ENCODE results near the gene CKAP5. TPM values are rescaled to one million over a fixed set of nuclear protein-coding genes. Genes with fewer than 3 reads are reported as not detected.

CKAP5 gene
- total RNA-seq, 4 donors from 2014 or later: 27.2 to 37.0 (median 31.6) TPM

DNA sequence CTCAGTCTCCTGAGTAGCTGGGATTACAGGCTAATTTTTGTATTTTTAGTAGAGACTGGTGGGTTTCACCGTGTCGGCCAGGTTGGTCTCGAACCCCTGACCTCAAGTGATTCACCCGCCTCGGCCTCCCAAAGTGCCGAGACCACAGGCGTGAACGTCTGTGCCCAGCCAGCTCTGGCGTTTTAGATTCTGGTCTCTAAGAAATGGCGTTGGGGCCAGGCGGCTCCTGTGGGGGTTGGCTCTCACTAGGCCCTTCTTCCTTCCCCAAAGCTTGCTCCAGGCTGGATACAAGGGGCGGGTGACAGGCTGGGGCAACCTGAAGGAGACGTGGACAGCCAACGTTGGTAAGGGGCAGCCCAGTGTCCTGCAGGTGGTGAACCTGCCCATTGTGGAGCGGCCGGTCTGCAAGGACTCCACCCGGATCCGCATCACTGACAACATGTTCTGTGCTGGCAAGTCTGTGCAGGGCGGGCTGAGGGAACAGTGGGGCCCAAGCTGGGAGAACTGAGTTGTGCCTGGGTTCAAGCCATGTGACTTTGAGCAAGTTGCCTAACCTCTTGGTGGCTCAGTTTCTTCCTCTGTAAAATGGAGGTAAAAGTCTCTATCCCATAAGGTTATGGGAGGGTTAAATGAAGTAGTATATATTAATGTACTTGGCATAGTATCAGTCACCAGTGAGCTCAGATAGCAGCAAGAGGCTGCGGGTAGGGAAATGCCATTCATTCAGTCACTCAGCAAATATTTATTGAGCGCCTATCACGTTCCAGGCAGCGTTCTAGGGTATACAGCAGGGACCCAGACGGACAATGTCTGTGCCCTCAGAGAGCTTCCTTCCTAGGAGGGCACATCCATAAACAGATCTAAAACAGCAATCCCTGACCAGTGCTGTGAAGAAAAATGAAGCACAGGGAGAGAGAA, 116.7 kb downstream of the CKAP5 start:
- ATAC-seq (ENCODE audit: low FRiP score) (no peak), DNase-seq (ENCODE audit: low spot score) (no peak)
- TF ChIP-seq, protein P1, sequence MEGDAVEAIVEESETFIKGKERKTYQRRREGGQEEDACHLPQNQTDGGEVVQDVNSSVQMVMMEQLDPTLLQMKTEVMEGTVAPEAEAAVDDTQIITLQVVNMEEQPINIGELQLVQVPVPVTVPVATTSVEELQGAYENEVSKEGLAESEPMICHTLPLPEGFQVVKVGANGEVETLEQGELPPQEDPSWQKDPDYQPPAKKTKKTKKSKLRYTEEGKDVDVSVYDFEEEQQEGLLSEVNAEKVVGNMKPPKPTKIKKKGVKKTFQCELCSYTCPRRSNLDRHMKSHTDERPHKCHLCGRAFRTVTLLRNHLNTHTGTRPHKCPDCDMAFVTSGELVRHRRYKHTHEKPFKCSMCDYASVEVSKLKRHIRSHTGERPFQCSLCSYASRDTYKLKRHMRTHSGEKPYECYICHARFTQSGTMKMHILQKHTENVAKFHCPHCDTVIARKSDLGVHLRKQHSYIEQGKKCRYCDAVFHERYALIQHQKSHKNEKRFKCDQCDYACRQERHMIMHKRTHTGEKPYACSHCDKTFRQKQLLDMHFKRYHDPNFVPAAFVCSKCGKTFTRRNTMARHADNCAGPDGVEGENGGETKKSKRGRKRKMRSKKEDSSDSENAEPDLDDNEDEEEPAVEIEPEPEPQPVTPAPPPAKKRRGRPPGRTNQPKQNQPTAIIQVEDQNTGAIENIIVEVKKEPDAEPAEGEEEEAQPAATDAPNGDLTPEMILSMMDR (IDR thresholded peaks at IDR 0.05): no peak

GRCh38 chr11:46728659-46729040, 117.4 kb downstream of the CKAP5 start:
- TF ChIP-seq, protein P1 (IDR thresholded peaks at IDR 0.05): no peak
- DNase-seq (ENCODE audit: low spot score) (no peak), ATAC-seq (ENCODE audit: low FRiP score) (no peak)

DNA sequence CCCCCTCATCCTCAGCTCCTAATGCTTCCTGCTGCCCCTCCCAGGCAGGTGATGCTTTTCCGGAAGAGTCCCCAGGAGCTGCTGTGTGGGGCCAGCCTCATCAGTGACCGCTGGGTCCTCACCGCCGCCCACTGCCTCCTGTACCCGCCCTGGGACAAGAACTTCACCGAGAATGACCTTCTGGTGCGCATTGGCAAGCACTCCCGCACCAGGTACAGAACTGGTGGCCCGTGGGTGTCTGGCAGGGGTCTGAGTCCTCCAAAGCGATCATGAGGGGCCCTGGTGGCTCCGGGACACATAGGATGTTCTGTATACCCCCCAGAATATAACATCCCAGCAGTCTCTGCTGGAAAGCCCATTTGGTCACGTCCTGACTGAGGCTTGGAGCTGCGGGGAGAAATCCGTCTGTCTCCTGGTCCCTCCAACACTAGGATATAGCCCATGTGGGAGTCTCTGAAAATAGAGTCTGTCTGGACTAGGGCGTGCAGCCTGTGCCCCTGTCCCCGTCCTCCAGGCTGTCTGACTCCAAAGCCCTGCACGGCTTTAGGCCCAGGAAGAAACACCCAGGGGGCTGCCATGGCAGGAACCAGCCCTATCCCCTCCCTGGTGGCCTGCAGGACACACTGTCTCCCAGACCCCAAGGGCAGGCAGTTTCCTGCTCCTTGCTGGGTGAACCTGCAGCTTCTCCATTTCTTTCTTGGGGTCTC, 118.0 kb downstream of the CKAP5 start:
- no peak for ATAC-seq (ENCODE audit: low FRiP score)
- TF ChIP-seq, protein P1 (IDR thresholded peaks at IDR 0.05): no peak
- no peak for DNase-seq (ENCODE audit: low spot score)

DNA sequence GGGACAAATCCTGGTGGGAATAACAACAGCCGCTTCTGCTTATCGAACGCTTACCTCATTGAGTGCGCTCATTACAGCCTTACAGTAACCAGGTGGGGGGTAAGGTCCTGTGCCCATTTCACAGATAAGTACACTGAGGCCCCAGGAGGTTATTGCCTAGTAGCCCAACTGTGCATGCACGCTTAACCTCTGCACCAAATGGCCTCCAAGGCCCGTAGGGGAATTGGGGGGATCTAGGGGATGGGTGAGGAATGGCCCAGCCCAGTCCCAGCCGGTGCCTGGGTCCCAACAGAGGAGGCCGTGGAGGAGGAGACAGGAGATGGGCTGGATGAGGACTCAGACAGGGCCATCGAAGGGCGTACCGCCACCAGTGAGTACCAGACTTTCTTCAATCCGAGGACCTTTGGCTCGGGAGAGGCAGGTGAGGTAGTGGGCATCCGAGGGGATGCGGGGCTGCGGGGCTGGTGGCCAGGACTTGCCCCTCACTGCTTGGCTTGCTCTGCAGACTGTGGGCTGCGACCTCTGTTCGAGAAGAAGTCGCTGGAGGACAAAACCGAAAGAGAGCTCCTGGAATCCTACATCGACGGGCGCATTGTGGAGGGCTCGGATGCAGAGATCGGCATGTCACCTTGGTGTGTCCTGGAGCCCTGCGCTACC, 119.7 kb downstream of the CKAP5 start:
- no peak for ATAC-seq (ENCODE audit: low FRiP score)
- TF ChIP-seq, protein P1 (IDR thresholded peaks at IDR 0.05): no peak
- no peak for DNase-seq (ENCODE audit: low spot score)

GRCh38 chr11:46725338-46726205, 120.5 kb downstream of the CKAP5 start:
- DNase-seq (ENCODE audit: low spot score): no peak
- TF ChIP-seq, protein P1 (IDR thresholded peaks at IDR 0.05): no peak
- ATAC-seq (ENCODE audit: low FRiP score): no peak

- ATAC-seq (ENCODE audit: low FRiP score): no peak
- DNase-seq (ENCODE audit: low spot score): no peak
- TF ChIP-seq, protein P1 (IDR thresholded peaks at IDR 0.05): no peak
Observed at GRCh38 chr11:46724088-46724487, 122.0 kb downstream of the CKAP5 start.
